ENCODE measurements around the gene CDH4. TPM values are rescaled to one million over a fixed set of nuclear protein-coding genes. Genes with fewer than 3 reads are reported as not detected.

Gene CDH4
- total RNA-seq, 1 donor: 0.18 TPM

- no peak overlapping the region for H3K4me3 ChIP-seq (ENCODE audit: low read depth, low read length)
- no peak for DNase-seq (ENCODE audit: low read depth)
- no peak for TF ChIP-seq CTCF (IDR thresholded peaks at IDR 0.05; ENCODE audit: insufficient read depth, low read length)
Measured at GRCh38 chr20:61791995-61792394, 539.9 kb downstream of the CDH4 start.

GRCh38 chr20:61795669-61796630 lies 543.9 kb downstream of the CDH4 start:
- DNase-seq (ENCODE audit: low read depth): no peak
- TF ChIP-seq CTCF (IDR thresholded peaks at IDR 0.05; ENCODE audit: insufficient read depth, low read length): no peak
- H3K4me3 ChIP-seq (ENCODE audit: low read depth, low read length): no peak overlapping the region

GRCh38 chr20:61796738-61797137 lies 544.7 kb downstream of the CDH4 start:
- no peak for TF ChIP-seq CTCF (IDR thresholded peaks at IDR 0.05; ENCODE audit: insufficient read depth, low read length)
- no peak for DNase-seq (ENCODE audit: low read depth)
- no peak overlapping the region for H3K4me3 ChIP-seq (ENCODE audit: low read depth, low read length)

GRCh38 chr20:61797200-61797599 lies 545.1 kb downstream of the CDH4 start:
- no peak for TF ChIP-seq CTCF (IDR thresholded peaks at IDR 0.05; ENCODE audit: insufficient read depth, low read length)
- no peak overlapping the region for H3K4me3 ChIP-seq (ENCODE audit: low read depth, low read length)
- no peak for DNase-seq (ENCODE audit: low read depth)

GRCh38 chr20:61797971-61798411 lies 545.9 kb downstream of the CDH4 start:
- TF ChIP-seq CTCF (IDR thresholded peaks at IDR 0.05; ENCODE audit: insufficient read depth, low read length): no peak
- no peak for DNase-seq (ENCODE audit: low read depth)
- H3K4me3 ChIP-seq (ENCODE audit: low read depth, low read length): no peak overlapping the region

- no peak for TF ChIP-seq CTCF (IDR thresholded peaks at IDR 0.05; ENCODE audit: insufficient read depth, low read length)
- H3K4me3 ChIP-seq (ENCODE audit: low read depth, low read length): no peak overlapping the region
- no peak for DNase-seq (ENCODE audit: low read depth)
Measured at GRCh38 chr20:61798632-61799031, 546.6 kb downstream of the CDH4 start.
